ENCODE results near the gene WBP2.

GRCh38 chr17:75819116-75819515, 36.0 kb downstream of the WBP2 start:
- TF ChIP-seq POLR2A (IDR thresholded peaks at IDR 0.05), result no peak
- TF ChIP-seq CTCF (IDR thresholded peaks at IDR 0.05), result peak in 1 of 6 experiments; percentile 19
